OCI-LY7 (cell line): ENCODE data around the gene RAC2. TPM values are rescaled to one million over a fixed set of nuclear protein-coding genes. Genes with fewer than 3 reads are reported as not detected.

Experiments used
- BruUV-seq: library from RNA; stranded (reverse); fragments of 400-500 nt; replicated peaks from 2 replicates; lab custom pipeline; 2021; lab: Mats Ljungman, UMichigan
- CTCF ChIA-PET: fragments of 300-600 bp; sonication (Branson Sonifier 250); formaldehyde crosslinking; loops from one replicate; lab custom pipeline; 2022; ENCODE audit warnings: antibody characterized with exemption; ENCODE audit not compliant: unreplicated experiment; lab: Charles Lee
- POLR2A ChIA-PET: fragments of 300-600 bp; sonication (Branson Sonifier 250); formaldehyde crosslinking; loops from one replicate; lab custom pipeline; 2022; ENCODE audit warnings: antibody characterized with exemption; lab: Charles Lee
- DNase-seq: peaks from one replicate; pipeline ENCODE4 v3.0.0-alpha.2; 2015; ENCODE audit warnings: low spot score
- H2AFZ ChIP-seq: fragments of 200-600 bp; sonication (generic), shearing (Covaris generic); 2 replicates; pipeline ENCODE4 v1.6.1; 2014; ENCODE audit warnings: mild to moderate bottlenecking, antibody characterized with exemption, low read length, moderate library complexity
- H3K27ac ChIP-seq: fragments of 200-600 bp; sonication (generic); 2 replicates; pipeline ENCODE4 v1.5.1; 2014; ENCODE audit warnings: mixed run types, low read depth, mild to moderate bottlenecking, moderate library complexity, low read length, inconsistent platforms; ENCODE audit not compliant: poor library complexity, severe bottlenecking
- H3K36me3 ChIP-seq: fragments of 200-600 bp; sonication (generic); 2 replicates; pipeline ENCODE4 v1.6.1; 2014; ENCODE audit warnings: mild to moderate bottlenecking, antibody characterized with exemption, low read length, moderate library complexity, mixed read lengths; ENCODE audit not compliant: insufficient read depth
- H3K4me1 ChIP-seq: fragments of 200-600 bp; sonication (generic); 2 replicates; pipeline ENCODE4 v1.5.1; 2014; ENCODE audit warnings: mild to moderate bottlenecking, low read length; ENCODE audit not compliant: insufficient read depth, poor library complexity, severe bottlenecking
- H3K4me2 ChIP-seq: fragments of 200-600 bp; sonication (generic); 2 replicates; pipeline ENCODE4 v1.6.1; 2014; ENCODE audit warnings: mild to moderate bottlenecking, low read length
- H3K4me3 ChIP-seq: fragments of 200-600 bp; sonication (generic); 2 replicates; pipeline ENCODE4 v1.5.1; 2014; ENCODE audit warnings: mild to moderate bottlenecking, low read depth, low read length; ENCODE audit not compliant: poor library complexity, severe bottlenecking
- H3K79me2 ChIP-seq: fragments of 200-600 bp; sonication (generic); 2 replicates; pipeline ENCODE4 v1.6.1; 2016; ENCODE audit warnings: low read depth, mild to moderate bottlenecking, low read length, moderate library complexity, mixed read lengths; ENCODE audit not compliant: insufficient read depth
- H3K9me2 ChIP-seq: fragments of 200-600 bp; sonication (generic); 2 replicates; pipeline ENCODE4 v1.6.1; 2016; ENCODE audit warnings: mild to moderate bottlenecking, low read length, mixed read lengths; ENCODE audit not compliant: insufficient read depth
- H3K9me3 ChIP-seq: fragments of 200-600 bp; sonication (generic); 2 replicates; pipeline ENCODE4 v1.6.1; 2014; ENCODE audit warnings: mild to moderate bottlenecking, mixed run types, low read length, mixed read lengths
- H4K20me1 ChIP-seq: fragments of 200-600 bp; sonication (generic); 2 replicates; pipeline ENCODE4 v1.6.1; 2014; ENCODE audit warnings: mild to moderate bottlenecking, antibody characterized with exemption, low read length, moderate library complexity, mixed read lengths; ENCODE audit not compliant: insufficient read depth
- EZH2phosphoT487 ChIP-seq: fragments of 200-600 bp; sonication (generic); IDR thresholded peaks from 2 replicates; pipeline ENCODE4 v1.6.1; 2018; ENCODE audit warnings: low read depth, borderline replicate concordance, mild to moderate bottlenecking, mixed run types, antibody characterized with exemption, low read length, moderate library complexity, mixed read lengths
- intact Hi-C: fragments of 100-400 bp; cut with micrococcal nuclease; formaldehyde crosslinking; loops from one replicate; pipeline ENCODE4 v1.10.0; 2022; ENCODE audit not compliant: unreplicated experiment
- total RNA-seq, 2 experiments: library from RNA; depleted of rRNA in 1 of 2; stranded (reverse); fragments of >200 nt in 1 of 2; shearing (Covaris generic) in 1 of 2; gene quantifications; 2 replicates each; pipeline ENCODE4 v1.2.3, GENCODE V29; 2014 to 2022
- TF ChIP-seq, protein P1 (sequence below): fragments of 200-600 bp; sonication (generic); conservative IDR thresholded peaks from 2 replicates; pipeline ENCODE4 v1.5.1; 2014; ENCODE audit warnings: mild to moderate bottlenecking, antibody characterized with exemption, low read length, moderate library complexity, mixed read lengths

Gene RAC2
- total RNA-seq, 2 experiments from 2014 or later: 142 to 321 TPM

DNA sequence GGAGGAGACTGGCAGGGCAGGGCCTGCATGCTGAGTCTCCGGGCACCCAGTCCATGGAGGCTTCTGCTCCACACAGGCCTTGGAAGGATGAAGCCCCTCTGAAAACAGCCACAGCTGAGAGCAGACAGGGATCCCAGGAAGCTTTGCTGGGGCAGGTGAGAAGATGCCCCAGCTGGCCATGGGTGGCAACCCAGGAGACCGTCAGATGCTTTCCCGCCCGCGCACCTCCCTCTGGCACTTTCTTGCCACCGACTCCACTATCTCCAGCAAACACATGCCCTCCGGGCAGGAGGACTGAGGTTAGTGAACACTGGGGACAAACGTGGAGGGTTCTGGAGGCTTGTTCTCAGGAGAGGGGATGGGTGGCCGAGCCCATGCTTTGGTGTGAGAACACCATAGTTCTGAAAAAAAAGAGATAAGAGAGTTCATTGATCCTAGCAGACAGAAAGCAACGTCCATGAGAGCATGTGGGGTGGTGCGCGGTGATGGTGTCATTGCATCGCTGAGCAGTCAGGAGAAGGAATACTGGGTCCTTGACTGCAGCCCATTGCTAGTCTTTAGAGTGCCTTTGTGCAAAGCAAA is 58.3 kb downstream of the RAC2 start:
- no peak overlapping the region for H3K27ac ChIP-seq
- peaks cover 6% of the 10 kb centered on the region for H3K4me1 ChIP-seq
- POLR2A ChIA-PET: no interaction called here

DNA sequence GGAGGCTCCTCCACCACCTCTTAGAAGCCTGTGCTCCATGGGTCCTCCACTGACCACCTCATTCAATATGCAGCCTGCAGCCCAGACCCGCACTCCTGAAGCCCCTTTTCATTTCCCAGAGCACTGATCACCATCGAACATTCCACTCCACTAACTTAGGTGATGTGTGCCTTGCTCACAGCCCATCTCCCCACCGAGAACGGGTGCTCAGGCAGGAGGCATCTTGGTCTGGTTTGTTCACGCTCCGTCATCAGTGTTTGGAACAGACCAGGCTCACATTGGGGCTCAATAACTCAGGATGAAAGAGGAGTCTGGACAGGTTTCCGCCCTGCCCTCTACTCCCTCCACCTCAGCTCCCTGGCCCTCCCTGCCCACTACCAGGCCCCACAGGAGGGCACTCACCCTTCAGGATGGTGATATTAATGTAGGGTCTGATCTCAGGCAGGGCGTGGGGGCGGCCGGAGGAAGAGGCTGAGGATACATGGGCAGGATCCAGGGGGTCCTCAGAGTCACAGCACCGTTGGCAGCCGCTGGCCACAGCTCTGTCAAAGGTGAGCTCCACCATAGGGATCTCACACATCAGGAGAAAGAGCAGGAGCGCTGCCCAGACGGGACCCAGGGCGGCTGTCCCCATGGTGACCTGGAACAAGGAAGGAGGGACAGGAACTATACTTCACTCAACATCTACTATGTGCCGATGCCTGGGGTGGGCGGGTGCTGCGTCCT is 59.1 kb downstream of the RAC2 start:
- H3K27ac ChIP-seq: no peak overlapping the region
- intact Hi-C loops: no loop called here
- no peak overlapping the region for H3K4me3 ChIP-seq
- DNase-seq: no peak
- TF ChIP-seq EZH2phosphoT487: no peak
- TF ChIP-seq, protein P1, sequence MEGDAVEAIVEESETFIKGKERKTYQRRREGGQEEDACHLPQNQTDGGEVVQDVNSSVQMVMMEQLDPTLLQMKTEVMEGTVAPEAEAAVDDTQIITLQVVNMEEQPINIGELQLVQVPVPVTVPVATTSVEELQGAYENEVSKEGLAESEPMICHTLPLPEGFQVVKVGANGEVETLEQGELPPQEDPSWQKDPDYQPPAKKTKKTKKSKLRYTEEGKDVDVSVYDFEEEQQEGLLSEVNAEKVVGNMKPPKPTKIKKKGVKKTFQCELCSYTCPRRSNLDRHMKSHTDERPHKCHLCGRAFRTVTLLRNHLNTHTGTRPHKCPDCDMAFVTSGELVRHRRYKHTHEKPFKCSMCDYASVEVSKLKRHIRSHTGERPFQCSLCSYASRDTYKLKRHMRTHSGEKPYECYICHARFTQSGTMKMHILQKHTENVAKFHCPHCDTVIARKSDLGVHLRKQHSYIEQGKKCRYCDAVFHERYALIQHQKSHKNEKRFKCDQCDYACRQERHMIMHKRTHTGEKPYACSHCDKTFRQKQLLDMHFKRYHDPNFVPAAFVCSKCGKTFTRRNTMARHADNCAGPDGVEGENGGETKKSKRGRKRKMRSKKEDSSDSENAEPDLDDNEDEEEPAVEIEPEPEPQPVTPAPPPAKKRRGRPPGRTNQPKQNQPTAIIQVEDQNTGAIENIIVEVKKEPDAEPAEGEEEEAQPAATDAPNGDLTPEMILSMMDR: no peak
- no peak overlapping the region for H2AFZ ChIP-seq
- ChIA-PET POLR2A (no interaction called here), CTCF (no interaction called here)
- no peak overlapping the region for H3K4me2 ChIP-seq
- no peaks in the 10 kb centered on the region for H4K20me1 ChIP-seq
- no peaks in the 10 kb centered on the region for H3K36me3 ChIP-seq
- no peaks in the 10 kb centered on the region for H3K9me3 ChIP-seq
- H3K4me1 ChIP-seq: peaks cover 6% of the 10 kb centered on the region
- H3K9me2 ChIP-seq: no peaks in the 10 kb centered on the region
- no peaks in the 10 kb centered on the region for H3K79me2 ChIP-seq
- no TSS peak for BruUV-seq

More for the DNA sequence above, 58.3 kb downstream of the RAC2 start:
- TF ChIP-seq, protein P1: no peak
- TF ChIP-seq EZH2phosphoT487: no peak
- CTCF ChIA-PET: no interaction called here
- DNase-seq: no peak
- BruUV-seq: no TSS peak
- Histone ChIP-seq H3K4me2 (no peak overlapping the region), H3K9me3 (no peaks in the 10 kb centered on the region; the same call in 1 of the 2 replicates), H3K9me2 (no peaks in the 10 kb centered on the region), H4K20me1 (no peaks in the 10 kb centered on the region), H3K79me2 (no peaks in the 10 kb centered on the region), H3K36me3 (no peaks in the 10 kb centered on the region), H3K4me3 (no peak overlapping the region), H2AFZ (no peak overlapping the region)
- intact Hi-C loops: no loop called here

DNA sequence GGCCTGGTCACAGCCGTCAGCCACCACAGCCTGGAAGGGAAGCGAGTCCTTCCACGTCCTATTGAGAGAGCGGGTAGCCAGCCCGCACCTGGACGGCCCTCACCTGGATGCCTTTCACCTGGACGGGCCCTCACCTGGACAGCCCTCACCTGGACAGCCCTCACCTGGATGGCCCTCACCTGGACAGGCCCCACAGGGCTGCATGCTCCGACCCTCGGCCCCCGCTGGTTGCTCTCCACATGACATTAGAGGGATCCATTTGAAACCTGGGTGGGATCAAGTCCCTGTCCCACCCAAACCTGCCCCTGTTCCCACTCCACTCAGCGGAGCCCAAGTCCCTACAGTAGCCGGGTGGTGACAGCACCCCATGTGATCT is 59.7 kb downstream of the RAC2 start:
- BruUV-seq: no TSS peak
- no peaks in the 10 kb centered on the region for H4K20me1 ChIP-seq
- no peak for DNase-seq
- H3K79me2 ChIP-seq: no peaks in the 10 kb centered on the region
- H3K9me3 ChIP-seq: no peaks in the 10 kb centered on the region
- no peaks in the 10 kb centered on the region for H3K36me3 ChIP-seq
- H3K9me2 ChIP-seq: no peaks in the 10 kb centered on the region
- POLR2A ChIA-PET: no interaction called here
- CTCF ChIA-PET: no interaction called here
- H2AFZ ChIP-seq: no peak overlapping the region
- TF ChIP-seq EZH2phosphoT487: no peak
- TF ChIP-seq, protein P1: no peak
- no peak overlapping the region for H3K4me3 ChIP-seq
- H3K27ac ChIP-seq: no peak overlapping the region
- intact Hi-C loops: no loop called here
- peaks cover 6% of the 10 kb centered on the region for H3K4me1 ChIP-seq
- no peak overlapping the region for H3K4me2 ChIP-seq
